Astrocyte (in vitro differentiated cells and primary cell): ENCODE results near the gene ULK2. TPM values are rescaled to one million over a fixed set of nuclear protein-coding genes. Genes with fewer than 3 reads are reported as not detected.

Experiments used
- DNase-seq: peaks from one replicate; pipeline ENCODE4 v3.0.0-alpha.2; 2010; ENCODE audit warnings: low read depth
- FAIRE-seq: peaks from 2 replicates; lab custom pipeline; 2011; peaks lifted over from hg19 to GRCh38; lab: Jason Lieb, UNC
- H2AFZ ChIP-seq: 2 replicates; pipeline ENCODE4 v1.6.0; 2012; ENCODE audit warnings: low read depth, low read length, inconsistent platforms
- H3K27ac ChIP-seq: 2 replicates; pipeline ENCODE4 v1.5.1; 2011; ENCODE audit warnings: low read depth, low read length, inconsistent platforms
- H3K27me3 ChIP-seq: 2 replicates; pipeline ENCODE4 v1.6.0; 2011; ENCODE audit warnings: low read length, inconsistent platforms; ENCODE audit not compliant: insufficient read depth
- H3K36me3 ChIP-seq: 2 replicates; pipeline ENCODE4 v1.5.1; 2011; ENCODE audit warnings: low read length, inconsistent platforms; ENCODE audit not compliant: insufficient read depth
- H3K4me1 ChIP-seq: 2 replicates; pipeline ENCODE4 v1.5.1; 2011; ENCODE audit warnings: low read length, inconsistent platforms; ENCODE audit not compliant: insufficient read depth
- H3K4me2 ChIP-seq: 2 replicates; pipeline ENCODE4 v1.6.0; 2012; ENCODE audit warnings: low read length, inconsistent platforms
- H3K4me3 ChIP-seq: 2 replicates; pipeline ENCODE4 v1.5.1; 2011; ENCODE audit warnings: low read depth, mild to moderate bottlenecking, low read length, inconsistent platforms; ENCODE audit not compliant: insufficient read depth
- H3K79me2 ChIP-seq: 2 replicates; pipeline ENCODE4 v1.6.0; 2012; ENCODE audit warnings: mild to moderate bottlenecking, low read length, inconsistent platforms; ENCODE audit not compliant: insufficient read depth
- H3K9ac ChIP-seq: 2 replicates; pipeline ENCODE4 v1.6.0; 2012; ENCODE audit warnings: mild to moderate bottlenecking, low read length, inconsistent platforms
- H3K9me3 ChIP-seq: 2 replicates; pipeline ENCODE4 v1.5.1; 2012; ENCODE audit warnings: low read depth, mild to moderate bottlenecking, low read length, inconsistent platforms; ENCODE audit not compliant: insufficient read depth
- H4K20me1 ChIP-seq: 2 replicates; pipeline ENCODE4 v1.6.0; 2012; ENCODE audit warnings: low read length, inconsistent platforms; ENCODE audit not compliant: insufficient read depth
- H3K27ac Mint-ChIP-seq: one replicate; pipeline ENCODE4 v1.8.0; 2021; ENCODE audit warnings: mild to moderate bottlenecking, mixed read lengths; ENCODE audit not compliant: unreplicated experiment
- H3K27me3 Mint-ChIP-seq: one replicate; pipeline ENCODE4 v1.8.0; 2021; ENCODE audit warnings: low read depth, mixed read lengths; ENCODE audit not compliant: unreplicated experiment
- H3K36me3 Mint-ChIP-seq: one replicate; pipeline ENCODE4 v1.8.0; 2021; ENCODE audit warnings: low read depth, mixed read lengths; ENCODE audit not compliant: unreplicated experiment
- H3K4me1 Mint-ChIP-seq: one replicate; pipeline ENCODE4 v1.8.0; 2021; ENCODE audit warnings: low read depth, mixed read lengths; ENCODE audit not compliant: unreplicated experiment
- H3K4me3 Mint-ChIP-seq: one replicate; pipeline ENCODE4 v1.8.0; 2021; ENCODE audit warnings: mild to moderate bottlenecking, moderate library complexity, mixed read lengths; ENCODE audit not compliant: unreplicated experiment
- H3K9me3 Mint-ChIP-seq: one replicate; pipeline ENCODE4 v1.8.0; 2021; ENCODE audit warnings: mild to moderate bottlenecking, mixed read lengths; ENCODE audit not compliant: unreplicated experiment
- EZH2 ChIP-seq: IDR thresholded peaks from 2 replicates; pipeline ENCODE4 v1.6.1; 2012; ENCODE audit warnings: mild to moderate bottlenecking, low read length, inconsistent platforms; ENCODE audit not compliant: insufficient read depth
- total RNA-seq: library from RNA; stranded (reverse); gene quantifications from 2 replicates; pipeline ENCODE4 v1.2.1, GENCODE V29; 2021
- TF ChIP-seq, protein P1 (sequence below): IDR thresholded peaks from 2 replicates; pipeline ENCODE4 v1.5.1; 2011; ENCODE audit warnings: low read depth, mild to moderate bottlenecking, inconsistent platforms, low read length, moderate library complexity; ENCODE audit not compliant: insufficient read depth

The ULK2 gene
- total RNA-seq, 1 donor from 2014 or later = 10.8 TPM

DNA sequence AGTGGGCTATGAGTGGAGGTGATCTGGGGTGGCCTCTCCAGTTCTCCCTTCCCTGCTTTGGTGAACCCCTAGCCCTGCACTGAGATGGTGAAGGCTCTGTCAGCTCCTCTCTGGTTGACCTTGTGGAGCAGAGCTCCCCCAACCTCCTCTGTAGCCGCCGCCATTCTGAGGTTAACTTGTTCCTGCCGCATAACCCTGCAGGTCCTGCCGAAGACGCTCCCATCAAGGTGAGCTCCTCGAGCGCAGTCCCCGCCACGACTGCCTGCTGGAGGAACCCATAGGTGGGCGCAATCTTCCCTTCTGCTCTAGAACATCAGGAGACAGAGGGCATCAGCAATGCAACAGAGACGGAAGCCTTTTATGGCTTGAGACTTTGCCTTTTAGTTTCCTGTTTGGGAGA is 136.1 kb downstream of the ULK2 start:
- Mint-ChIP-seq H3K36me3 (peaks cover 2% of the 10 kb centered on the region), H3K27ac (no peak overlapping the region), H3K27me3 (peaks cover 41% of the 10 kb centered on the region), H3K9me3 (no peaks in the 10 kb centered on the region), H3K4me3 (no peak overlapping the region), H3K4me1 (no peaks in the 10 kb centered on the region)
- TF ChIP-seq, protein P1, sequence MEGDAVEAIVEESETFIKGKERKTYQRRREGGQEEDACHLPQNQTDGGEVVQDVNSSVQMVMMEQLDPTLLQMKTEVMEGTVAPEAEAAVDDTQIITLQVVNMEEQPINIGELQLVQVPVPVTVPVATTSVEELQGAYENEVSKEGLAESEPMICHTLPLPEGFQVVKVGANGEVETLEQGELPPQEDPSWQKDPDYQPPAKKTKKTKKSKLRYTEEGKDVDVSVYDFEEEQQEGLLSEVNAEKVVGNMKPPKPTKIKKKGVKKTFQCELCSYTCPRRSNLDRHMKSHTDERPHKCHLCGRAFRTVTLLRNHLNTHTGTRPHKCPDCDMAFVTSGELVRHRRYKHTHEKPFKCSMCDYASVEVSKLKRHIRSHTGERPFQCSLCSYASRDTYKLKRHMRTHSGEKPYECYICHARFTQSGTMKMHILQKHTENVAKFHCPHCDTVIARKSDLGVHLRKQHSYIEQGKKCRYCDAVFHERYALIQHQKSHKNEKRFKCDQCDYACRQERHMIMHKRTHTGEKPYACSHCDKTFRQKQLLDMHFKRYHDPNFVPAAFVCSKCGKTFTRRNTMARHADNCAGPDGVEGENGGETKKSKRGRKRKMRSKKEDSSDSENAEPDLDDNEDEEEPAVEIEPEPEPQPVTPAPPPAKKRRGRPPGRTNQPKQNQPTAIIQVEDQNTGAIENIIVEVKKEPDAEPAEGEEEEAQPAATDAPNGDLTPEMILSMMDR = no peak
- no peak for TF ChIP-seq EZH2
- no peak for FAIRE-seq
- no peak overlapping the region for H2AFZ ChIP-seq
- H4K20me1 ChIP-seq = no peaks in the 10 kb centered on the region
- H3K36me3 ChIP-seq = no peaks in the 10 kb centered on the region
- peaks cover 5% of the 10 kb centered on the region for H3K27me3 ChIP-seq
- no peaks in the 10 kb centered on the region for H3K4me1 ChIP-seq
- H3K9ac ChIP-seq = no peak overlapping the region
- H3K4me3 ChIP-seq = no peak overlapping the region
- H3K79me2 ChIP-seq = no peaks in the 10 kb centered on the region
- no peak overlapping the region for H3K4me2 ChIP-seq
- no peaks in the 10 kb centered on the region for H3K9me3 ChIP-seq
- no peak overlapping the region for H3K27ac ChIP-seq
- DNase-seq = no peak

DNA sequence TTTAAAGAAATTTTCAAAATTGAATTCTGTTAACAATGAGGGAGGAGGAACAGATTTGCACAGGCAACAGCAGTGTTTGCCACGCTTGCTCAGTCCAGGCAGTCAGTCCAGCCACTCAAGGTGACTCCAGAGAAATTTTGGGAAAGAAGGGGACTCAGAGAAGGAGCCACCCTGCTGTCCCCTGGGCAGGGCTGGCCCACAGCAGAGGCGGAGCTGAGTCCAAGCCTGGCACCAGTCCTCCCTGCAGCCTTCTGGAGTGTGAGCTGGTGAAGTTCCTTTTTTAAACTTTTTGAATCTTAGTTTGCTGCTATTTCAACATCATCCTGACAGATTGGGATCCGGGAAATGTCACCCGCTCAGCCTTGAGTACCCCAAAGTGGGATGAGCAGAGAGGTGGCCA is 136.9 kb downstream of the ULK2 start:
- no peaks in the 10 kb centered on the region for H3K9me3 Mint-ChIP-seq
- peaks cover 34% of the 10 kb centered on the region for H3K27me3 Mint-ChIP-seq
- Histone ChIP-seq H3K27me3 (peaks cover 5% of the 10 kb centered on the region), H3K27ac (no peak overlapping the region), H3K4me3 (no peak overlapping the region), H2AFZ (no peak overlapping the region), H3K4me2 (no peak overlapping the region), H3K9me3 (no peaks in the 10 kb centered on the region), H3K9ac (no peak overlapping the region), H4K20me1 (no peaks in the 10 kb centered on the region), H3K36me3 (no peaks in the 10 kb centered on the region), H3K4me1 (no peaks in the 10 kb centered on the region), H3K79me2 (no peaks in the 10 kb centered on the region)
- no peak overlapping the region for H3K27ac Mint-ChIP-seq
- DNase-seq = no peak
- H3K4me3 Mint-ChIP-seq = no peak overlapping the region
- no peak for TF ChIP-seq EZH2
- TF ChIP-seq, protein P1 = no peak
- H3K4me1 Mint-ChIP-seq = no peaks in the 10 kb centered on the region
- no peaks in the 10 kb centered on the region for H3K36me3 Mint-ChIP-seq
- no peak for FAIRE-seq

DNA sequence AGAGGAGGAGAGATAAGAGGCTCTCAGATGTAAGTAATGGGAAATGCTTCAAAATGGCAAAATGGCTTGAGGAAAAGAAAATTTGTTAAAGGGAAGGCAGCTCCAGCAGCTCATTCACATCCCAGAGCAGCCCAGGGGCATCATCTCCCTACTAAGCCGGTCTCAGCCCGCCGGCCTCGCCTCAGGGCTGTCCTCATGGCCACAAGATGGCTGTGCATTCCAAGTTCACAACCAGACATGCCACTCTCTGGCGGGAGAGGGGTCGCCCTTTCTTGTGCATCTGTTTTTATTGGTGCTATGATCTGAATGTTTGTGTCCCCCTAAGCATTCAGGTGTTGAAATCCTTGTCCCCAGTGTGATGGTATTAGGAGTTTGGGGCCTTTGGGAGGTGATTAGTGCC is 137.8 kb downstream of the ULK2 start:
- Histone ChIP-seq H3K79me2 (no peaks in the 10 kb centered on the region), H3K4me2 (no peak overlapping the region), H3K9ac (no peak overlapping the region), H4K20me1 (no peaks in the 10 kb centered on the region), H3K36me3 (no peaks in the 10 kb centered on the region), H2AFZ (no peak overlapping the region), H3K4me3 (no peak overlapping the region), H3K9me3 (no peaks in the 10 kb centered on the region), H3K27ac (no peak overlapping the region), H3K27me3 (peaks cover 5% of the 10 kb centered on the region), H3K4me1 (no peaks in the 10 kb centered on the region)
- no peak overlapping the region for H3K4me3 Mint-ChIP-seq
- FAIRE-seq = no peak
- peaks cover 42% of the 10 kb centered on the region for H3K27me3 Mint-ChIP-seq
- DNase-seq = no peak
- no peaks in the 10 kb centered on the region for H3K9me3 Mint-ChIP-seq
- no peaks in the 10 kb centered on the region for H3K4me1 Mint-ChIP-seq
- no peak for TF ChIP-seq EZH2
- TF ChIP-seq, protein P1 = no peak
- no peaks in the 10 kb centered on the region for H3K36me3 Mint-ChIP-seq
- H3K27ac Mint-ChIP-seq = no peak overlapping the region
